HCT116 (cell line): ENCODE data around the gene ZNF558. TPM values are rescaled to one million over a fixed set of nuclear protein-coding genes. Genes with fewer than 3 reads are reported as not detected.

Experiments
- ATAC-seq: fragments of 200-7000 bp; cut with Tn5 transposase; 2 replicates; pipeline ENCODE4 v1.9.1; 2020; ENCODE audit warnings: mild to moderate bottlenecking, moderate library complexity
- BruUV-seq: library from RNA; stranded (reverse); fragments of 400-500 nt; replicated peaks from 2 replicates; lab custom pipeline; 2021; lab: Mats Ljungman, UMichigan
- CTCF ChIA-PET: fragments of 300-600 bp; sonication (Branson Sonifier 250); formaldehyde crosslinking; loops from one replicate; lab custom pipeline; 2021; ENCODE audit warnings: antibody characterized with exemption; lab: Charles Lee
- POLR2A ChIA-PET: fragments of 300-600, 350-600 bp; sonication (Branson Sonifier 250); formaldehyde crosslinking; loops from one replicate; lab custom pipeline; 2021; ENCODE audit warnings: antibody characterized with exemption; lab: Charles Lee
- RAD21 ChIA-PET, 2 experiments: fragments of 300-600 bp; sonication (Branson Sonifier 250); formaldehyde crosslinking; loops; one replicate each; lab custom pipeline; 2023; ENCODE audit warnings: low total read pairs in 2 of 2; ENCODE audit not compliant: uncharacterized antibody in 2 of 2, unreplicated experiment in 2 of 2, low non-redundant PET in 1 of 2; lab: Charles Lee
- DNase-seq: peaks from one replicate; pipeline ENCODE4 v3.0.0-alpha.2; 2010; ENCODE audit warnings: low read depth, low spot score
- H2AFZ ChIP-seq: fragments of 200-600 bp; shearing (Covaris generic), sonication (generic); 2 replicates; pipeline ENCODE4 v1.6.1; 2017; ENCODE audit warnings: low read depth, mixed run types, mixed read lengths, antibody characterized with exemption, low read length; ENCODE audit not compliant: poor library complexity, severe bottlenecking
- H3K27ac ChIP-seq: 2 replicates; pipeline ENCODE4 v1.5.1; 2012; ENCODE audit warnings: low read depth, low read length
- H3K27me3 ChIP-seq: fragments of 200-600 bp; sonication (generic); 2 replicates; pipeline ENCODE4 v1.6.1; 2016; ENCODE audit warnings: mixed run types, low read length, mixed read lengths; ENCODE audit not compliant: insufficient read depth
- H3K36me3 ChIP-seq, 2 experiments: fragments of 200-500 bp in 1 of 2; fragments of 200-600 bp in 1 of 2; sonication (Bioruptor generic) in 1 of 2; sonication (generic) in 1 of 2; 2 replicates each; pipeline versions ENCODE4 v1.5.1 to v1.6.1; 2014 to 2016; ENCODE audit warnings: low read length in 2 of 2, inconsistent platforms in 1 of 2, mixed read lengths in 1 of 2, mixed run types in 1 of 2; ENCODE audit not compliant: insufficient read depth in 2 of 2, control insufficient read depth in 1 of 2
- H3K4me1 ChIP-seq, 2 experiments: fragments of 200-600 bp in 1 of 2; sonication (generic) in 1 of 2; 2 replicates each; pipeline versions ENCODE4 v1.5.1 to v1.6.1; 2012 to 2017; ENCODE audit warnings: low read length in 2 of 2, inconsistent platforms in 1 of 2, mild to moderate bottlenecking in 1 of 2, mixed read lengths in 1 of 2, mixed run types in 1 of 2, moderate library complexity in 1 of 2; ENCODE audit not compliant: insufficient read depth in 2 of 2, control insufficient read depth in 1 of 2
- H3K4me2 ChIP-seq: fragments of 200-600 bp; sonication (generic); 2 replicates; pipeline ENCODE4 v1.6.1; 2017; ENCODE audit warnings: mixed run types, low read length, mixed read lengths
- H3K4me3 ChIP-seq, 2 experiments: fragments of 200-600 bp in 1 of 2; sonication (generic) in 1 of 2; replicated peaks in 1 of 2; 2 replicates each; pipeline ENCODE4 v1.5.1; 2011 to 2016; ENCODE audit warnings: low read length in 2 of 2, control low read depth in 1 of 2, low read depth in 1 of 2, mild to moderate bottlenecking in 1 of 2, mixed read lengths in 1 of 2, mixed run types in 1 of 2
- H3K79me2 ChIP-seq: fragments of 200-600 bp; sonication (generic); 2 replicates; pipeline ENCODE4 v1.6.1; 2017; ENCODE audit warnings: mild to moderate bottlenecking, mixed run types, low read length, moderate library complexity, mixed read lengths; ENCODE audit not compliant: insufficient read depth
- H3K9ac ChIP-seq: fragments of 200-600 bp; sonication (generic); 2 replicates; pipeline ENCODE4 v1.6.1; 2016; ENCODE audit warnings: low read length, mixed read lengths
- H3K9me2 ChIP-seq: fragments of 200-600 bp; sonication (generic), shearing (Covaris generic); 2 replicates; pipeline ENCODE4 v1.6.1; 2017; ENCODE audit warnings: mixed run types, mild to moderate bottlenecking, moderate library complexity; ENCODE audit not compliant: insufficient read depth
- H3K9me3 ChIP-seq, 2 experiments: fragments of 200-500 bp in 1 of 2; fragments of 200-600 bp in 1 of 2; sonication (Bioruptor generic) in 1 of 2; sonication (generic) in 1 of 2; 2 replicates each; pipeline ENCODE4 v1.6.1; 2014 to 2017; ENCODE audit warnings: low read length in 2 of 2, mixed read lengths in 2 of 2, inconsistent platforms in 1 of 2, low read depth in 1 of 2, mild to moderate bottlenecking in 1 of 2, mixed run types in 1 of 2, moderate library complexity in 1 of 2; ENCODE audit not compliant: control insufficient read depth in 1 of 2, insufficient read depth in 1 of 2
- H4K20me1 ChIP-seq: fragments of 200-600 bp; sonication (generic), shearing (Covaris generic); 2 replicates; pipeline ENCODE4 v1.6.1; 2017; ENCODE audit warnings: mixed run types, mild to moderate bottlenecking, moderate library complexity; ENCODE audit not compliant: insufficient read depth
- CBX3 ChIP-seq: IDR thresholded peaks from 2 replicates; pipeline ENCODE4 v1.6.1; 2012; ENCODE audit warnings: low read depth
- CTCF ChIP-seq, 3 experiments: fragments of 200-600 bp in 1 of 3; sonication (generic) in 1 of 3; IDR thresholded peaks in 2 of 3; conservative IDR thresholded peaks in 1 of 3; 2 replicates each; pipeline ENCODE4 v1.5.1; 2012 to 2017; ENCODE audit warnings: low read depth in 2 of 3, low read length in 2 of 3, antibody characterized with exemption in 1 of 3, borderline replicate concordance in 1 of 3, control low read depth in 1 of 3, mild to moderate bottlenecking in 1 of 3, mixed read lengths in 1 of 3, mixed run types in 1 of 3, moderate library complexity in 1 of 3; ENCODE audit not compliant: insufficient read depth in 1 of 3
- EGR1 ChIP-seq: IDR thresholded peaks from 2 replicates; pipeline ENCODE4 v1.6.1; 2012; ENCODE audit warnings: low read depth
- ELF1 ChIP-seq: IDR thresholded peaks from 2 replicates; pipeline ENCODE4 v1.6.1; 2012; ENCODE audit warnings: low read depth, borderline replicate concordance
- POLR2A ChIP-seq: IDR thresholded peaks from 2 replicates; pipeline ENCODE4 v1.7.0; 2011; ENCODE audit warnings: borderline replicate concordance; ENCODE audit not compliant: insufficient read depth, insufficient read length; ENCODE audit errors: extremely low read depth
- POLR2AphosphoS5 ChIP-seq: IDR thresholded peaks from 2 replicates; pipeline ENCODE4 v1.6.1; 2011; ENCODE audit warnings: mild to moderate bottlenecking, low read depth, low read length, moderate library complexity
- RAD21 ChIP-seq: IDR thresholded peaks from 2 replicates; pipeline ENCODE4 v1.6.1; 2012; ENCODE audit warnings: low read depth, mild to moderate bottlenecking
- YY1 ChIP-seq: IDR thresholded peaks from 2 replicates; pipeline ENCODE4 v1.6.1; 2011; ENCODE audit warnings: low read length, low read depth, moderate library complexity, mild to moderate bottlenecking; ENCODE audit not compliant: insufficient replicate concordance; ENCODE audit errors: extremely low read depth
- intact Hi-C: fragments of 100-400 bp; cut with micrococcal nuclease; formaldehyde crosslinking; loops from 2 replicates; pipeline ENCODE4 v1.10.0; 2022
- total RNA-seq: library from RNA; stranded (reverse); gene quantifications from one replicate; pipeline ENCODE4 v1.2.1, GENCODE V29; 2021; ENCODE audit not compliant: unreplicated experiment
- TF ChIP-seq, protein P1 (sequence below): IDR thresholded peaks from 2 replicates; pipeline ENCODE4 v1.6.1; 2011; ENCODE audit warnings: mild to moderate bottlenecking, low read length, moderate library complexity; ENCODE audit not compliant: insufficient replicate concordance; ENCODE audit errors: extremely low read depth
- TF ChIP-seq, protein P2 (sequence below): IDR thresholded peaks from 2 replicates; pipeline ENCODE4 v1.6.1; 2012

The ZNF558 gene
- total RNA-seq, 1 experiment from 2014 or later = 34.2 TPM

DNA sequence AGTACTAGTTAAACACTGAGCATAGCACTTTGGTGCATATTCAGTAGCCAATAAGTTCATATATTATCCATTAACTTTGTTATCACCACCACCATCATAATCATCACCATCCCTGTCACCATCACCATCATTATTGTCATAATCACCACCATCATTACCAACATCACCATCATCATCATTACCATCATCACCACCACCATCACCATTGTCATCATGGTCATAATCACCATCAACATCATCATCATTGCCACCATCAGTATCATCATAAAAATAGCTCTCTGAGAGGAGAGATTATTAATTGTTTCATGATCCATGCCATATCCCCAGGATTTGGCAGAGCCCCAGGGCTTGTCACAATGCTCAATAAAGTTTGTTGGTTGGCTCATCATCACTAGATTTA, 49.4 kb upstream of the ZNF558 start:
- no TSS peak for BruUV-seq
- Histone ChIP-seq H4K20me1 (no peaks in the 10 kb centered on the region), H3K36me3 (no peaks in the 10 kb centered on the region), H3K27ac (no peak overlapping the region), H2AFZ (no peak overlapping the region), H3K79me2 (no peaks in the 10 kb centered on the region), H3K27me3 (no peaks in the 10 kb centered on the region), H3K4me3 (no peak overlapping the region), H3K9me3 (no peaks in the 10 kb centered on the region; a peak in 1 of 4 replicates), H3K9me2 (no peaks in the 10 kb centered on the region), H3K9ac (no peak overlapping the region), H3K4me2 (no peak overlapping the region), H3K4me1 (no peaks in the 10 kb centered on the region)
- no peak for DNase-seq
- ChIA-PET POLR2A (no interaction called here), RAD21 (no interaction called here), CTCF (no interaction called here)
- no peak for TF ChIP-seq ELF1
- TF ChIP-seq RAD21 = no peak
- TF ChIP-seq EGR1 = no peak
- no peak for TF ChIP-seq CBX3
- TF ChIP-seq POLR2A = no peak
- no peak for TF ChIP-seq POLR2AphosphoS5
- intact Hi-C loops = no loop called here
- ATAC-seq = no peak

- no peak for ATAC-seq
- BruUV-seq = no TSS peak
- TF ChIP-seq, protein P1, sequence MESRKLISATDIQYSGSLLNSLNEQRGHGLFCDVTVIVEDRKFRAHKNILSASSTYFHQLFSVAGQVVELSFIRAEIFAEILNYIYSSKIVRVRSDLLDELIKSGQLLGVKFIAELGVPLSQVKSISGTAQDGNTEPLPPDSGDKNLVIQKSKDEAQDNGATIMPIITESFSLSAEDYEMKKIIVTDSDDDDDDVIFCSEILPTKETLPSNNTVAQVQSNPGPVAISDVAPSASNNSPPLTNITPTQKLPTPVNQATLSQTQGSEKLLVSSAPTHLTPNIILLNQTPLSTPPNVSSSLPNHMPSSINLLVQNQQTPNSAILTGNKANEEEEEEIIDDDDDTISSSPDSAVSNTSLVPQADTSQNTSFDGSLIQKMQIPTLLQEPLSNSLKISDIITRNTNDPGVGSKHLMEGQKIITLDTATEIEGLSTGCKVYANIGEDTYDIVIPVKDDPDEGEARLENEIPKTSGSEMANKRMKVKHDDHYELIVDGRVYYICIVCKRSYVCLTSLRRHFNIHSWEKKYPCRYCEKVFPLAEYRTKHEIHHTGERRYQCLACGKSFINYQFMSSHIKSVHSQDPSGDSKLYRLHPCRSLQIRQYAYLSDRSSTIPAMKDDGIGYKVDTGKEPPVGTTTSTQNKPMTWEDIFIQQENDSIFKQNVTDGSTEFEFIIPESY = no peak
- TF ChIP-seq, protein P2, sequence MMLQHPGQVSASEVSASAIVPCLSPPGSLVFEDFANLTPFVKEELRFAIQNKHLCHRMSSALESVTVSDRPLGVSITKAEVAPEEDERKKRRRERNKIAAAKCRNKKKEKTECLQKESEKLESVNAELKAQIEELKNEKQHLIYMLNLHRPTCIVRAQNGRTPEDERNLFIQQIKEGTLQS = no peak
- TF ChIP-seq CBX3 (no peak), CTCF (IDR thresholded peaks at IDR 0.05 in 2 of 3, conservative IDR thresholded peaks at IDR 0.05 in 1 of 3; ENCODE audit: borderline replicate concordance in 1 of 3, insufficient read depth in 1 of 3, low read depth in 2 of 3, low read length in 2 of 3) (no peak), YY1 (no peak)
- TF ChIP-seq, all 23 proteins: peak for 0
- no peaks in the 10 kb centered on the region for H3K79me2 ChIP-seq
- no peak overlapping the region for H3K27ac ChIP-seq
- H3K4me2 ChIP-seq = no peak overlapping the region
- no peak for DNase-seq
- no peaks in the 10 kb centered on the region for H3K36me3 ChIP-seq
- CTCF ChIA-PET = no interaction called here
- H4K20me1 ChIP-seq = no peaks in the 10 kb centered on the region
- no peak overlapping the region for H2AFZ ChIP-seq
- H3K27me3 ChIP-seq = no peaks in the 10 kb centered on the region
- H3K9me3 ChIP-seq = no peaks in the 10 kb centered on the region; a peak in 1 of 4 replicates
- no peaks in the 10 kb centered on the region for H3K4me1 ChIP-seq
- RAD21 ChIA-PET = no interaction called here
- H3K4me3 ChIP-seq = no peak overlapping the region
- no peak overlapping the region for H3K9ac ChIP-seq
- H3K9me2 ChIP-seq = no peaks in the 10 kb centered on the region
- POLR2A ChIA-PET = no interaction called here
- intact Hi-C loops = no loop called here
These were observed 48.9 kb upstream of the ZNF558 start for GRCh38 chr19:8880868-8881488.
